Nephron progenitor cell (in vitro differentiated cells): ENCODE results near the gene CXCL10.

Experiments
- DNase-seq: peaks from one replicate; pipeline ENCODE4 v3.0.0; 2021
- H3K27ac Mint-ChIP-seq: 2 replicates; pipeline ENCODE4 v1.8.0; 2021; ENCODE audit warnings: mild to moderate bottlenecking, moderate library complexity, mixed read lengths
- H3K27me3 Mint-ChIP-seq: 2 replicates; pipeline ENCODE4 v1.8.0; 2021; ENCODE audit warnings: mild to moderate bottlenecking, low read depth, mixed read lengths; ENCODE audit not compliant: poor library complexity
- H3K36me3 Mint-ChIP-seq: 2 replicates; pipeline ENCODE4 v1.8.0; 2021; ENCODE audit warnings: low read depth, mixed read lengths
- H3K4me1 Mint-ChIP-seq: 2 replicates; pipeline ENCODE4 v1.8.0; 2021; ENCODE audit warnings: mixed read lengths
- H3K4me3 Mint-ChIP-seq: 2 replicates; pipeline ENCODE4 v1.8.0; 2021; ENCODE audit warnings: mild to moderate bottlenecking, moderate library complexity, mixed read lengths
- H3K9me3 Mint-ChIP-seq: 2 replicates; pipeline ENCODE4 v1.8.0; 2021; ENCODE audit warnings: mild to moderate bottlenecking, moderate library complexity, mixed read lengths
- CTCF ChIP-seq: fragments of 200-600 bp; sonication (generic); IDR thresholded peaks from 2 replicates; pipeline ENCODE4 v1.5.0; 2021; ENCODE audit warnings: antibody characterized with exemption

The CXCL10 gene

GRCh38 chr4:76035141-76035540 is 11.8 kb upstream of the CXCL10 start:
- DNase-seq: no peak
- Mint-ChIP-seq H3K4me3 (no peak overlapping the region), H3K27me3 (peaks cover 6% of the 10 kb centered on the region), H3K27ac (no peak overlapping the region), H3K36me3 (no peaks in the 10 kb centered on the region), H3K4me1 (no peaks in the 10 kb centered on the region), H3K9me3 (no peaks in the 10 kb centered on the region)
- TF ChIP-seq CTCF: no peak

- no peak overlapping the region for H3K27ac Mint-ChIP-seq
- peaks cover 35% of the 10 kb centered on the region for H3K27me3 Mint-ChIP-seq
- no peak for DNase-seq
- H3K36me3 Mint-ChIP-seq: no peaks in the 10 kb centered on the region
- no peak overlapping the region for H3K4me3 Mint-ChIP-seq
- no peaks in the 10 kb centered on the region for H3K9me3 Mint-ChIP-seq
- H3K4me1 Mint-ChIP-seq: peaks cover 3% of the 10 kb centered on the region
- no peak for TF ChIP-seq CTCF
These were observed 6.0 kb upstream of the CXCL10 start for GRCh38 chr4:76029300-76029699.

- Mint-ChIP-seq H3K4me3 (no peak overlapping the region), H3K27me3 (peaks cover 35% of the 10 kb centered on the region), H3K4me1 (peaks cover 8% of the 10 kb centered on the region), H3K36me3 (no peaks in the 10 kb centered on the region), H3K27ac (no peak overlapping the region), H3K9me3 (no peaks in the 10 kb centered on the region)
- no peak for DNase-seq
- no peak for TF ChIP-seq CTCF
These were observed 5.1 kb upstream of the CXCL10 start for GRCh38 chr4:76028350-76028765.

- H3K27ac Mint-ChIP-seq: no peak overlapping the region
- H3K9me3 Mint-ChIP-seq: no peaks in the 10 kb centered on the region
- DNase-seq: no peak
- no peak overlapping the region for H3K4me3 Mint-ChIP-seq
- no peak for TF ChIP-seq CTCF
- peaks cover 8% of the 10 kb centered on the region for H3K4me1 Mint-ChIP-seq
- peaks cover 26% of the 10 kb centered on the region for H3K27me3 Mint-ChIP-seq
- H3K36me3 Mint-ChIP-seq: no peaks in the 10 kb centered on the region
These were observed 768 bp upstream of the CXCL10 start for GRCh38 chr4:76024065-76024464.

- Mint-ChIP-seq H3K4me1 (peaks cover 8% of the 10 kb centered on the region), H3K36me3 (no peaks in the 10 kb centered on the region), H3K9me3 (no peaks in the 10 kb centered on the region), H3K27ac (no peak overlapping the region), H3K4me3 (no peak overlapping the region), H3K27me3 (peaks cover 20% of the 10 kb centered on the region)
- DNase-seq: no peak
- no peak for TF ChIP-seq CTCF
These were observed 620 bp downstream of the CXCL10 start for GRCh38 chr4:76022677-76023076.

- Mint-ChIP-seq H3K9me3 (no peaks in the 10 kb centered on the region), H3K27me3 (peaks cover 20% of the 10 kb centered on the region), H3K4me1 (peaks cover 8% of the 10 kb centered on the region), H3K36me3 (no peaks in the 10 kb centered on the region), H3K27ac (no peak overlapping the region), H3K4me3 (no peak overlapping the region)
- DNase-seq: no peak
- TF ChIP-seq CTCF: no peak
These were observed 1.3 kb downstream of the CXCL10 start for GRCh38 chr4:76022031-76022430.
